Measurements from ENCODE around the gene IFIT3. TPM values are rescaled to one million over a fixed set of nuclear protein-coding genes. Genes with fewer than 3 reads are reported as not detected.
A peak's percentile ranks its signal among the peaks of the same experiment; 100 is the strongest.
"Not testable (repeated sequence)": the region's sequence is repeated elsewhere in the genome, so short reads cannot be mapped to it uniquely, and the experiment has no call there.

The IFIT3 gene
- 5.7 and 8.1 TPM in 2 replicates for total RNA-seq

GRCh38 chr10:89327803-89328441 lies at the start of gene IFIT3:
Gene IFIT3, plus strand, starts transcription at chr10:89327997. Its CDS starts 77 bp downstream, at chr10:89328074.
- DNase-seq (ENCODE audit: low read depth in 2 of 2), result peak; percentile 83 to 95

- DNase-seq (ENCODE audit: low read depth in 2 of 2), result peak; percentile 96 to 97
These were observed 49.7 kb upstream of the IFIT3 start for GRCh38 chr10:89278034-89278535.

GRCh38 chr10:89278900-89279392 lies 48.9 kb upstream of the IFIT3 start:
- DNase-seq (ENCODE audit: low read depth in 2 of 2), result no peak

- peak; percentile 93 to 99 for DNase-seq (ENCODE audit: low read depth in 2 of 2)
These were observed 48.4 kb upstream of the IFIT3 start for GRCh38 chr10:89279421-89279869.

- no peak for DNase-seq (ENCODE audit: low read depth in 2 of 2)
These were observed 47.3 kb upstream of the IFIT3 start for GRCh38 chr10:89280508-89280907.

- peak; percentile 22 to 72 for DNase-seq (ENCODE audit: low read depth in 2 of 2)
These were observed 46.0 kb upstream of the IFIT3 start for GRCh38 chr10:89281606-89282395.

- peak; percentile 16 to 28 for DNase-seq (ENCODE audit: low read depth in 2 of 2)
These were observed 44.5 kb upstream of the IFIT3 start for GRCh38 chr10:89283025-89283935.

GRCh38 chr10:89283936-89284475 lies 43.8 kb upstream of the IFIT3 start:
- DNase-seq (ENCODE audit: low read depth in 2 of 2), result peak; percentile 47 to 69

- not testable (repeated sequence) for DNase-seq (ENCODE audit: low read depth in 2 of 2)
These were observed 43.1 kb upstream of the IFIT3 start for GRCh38 chr10:89284711-89285110.

GRCh38 chr10:89285303-89285702 lies 42.5 kb upstream of the IFIT3 start:
- not testable (repeated sequence) for DNase-seq (ENCODE audit: low read depth in 2 of 2)

- no peak for DNase-seq (ENCODE audit: low read depth in 2 of 2)
These were observed 33.0 kb upstream of the IFIT3 start for GRCh38 chr10:89294721-89295239.

GRCh38 chr10:89295597-89295996 lies 32.2 kb upstream of the IFIT3 start:
- DNase-seq (ENCODE audit: low read depth in 2 of 2), result no peak

GRCh38 chr10:89296220-89296648 lies 31.6 kb upstream of the IFIT3 start:
- no peak for DNase-seq (ENCODE audit: low read depth in 2 of 2)

- DNase-seq (ENCODE audit: low read depth in 2 of 2), result no peak
These were observed 30.4 kb upstream of the IFIT3 start for GRCh38 chr10:89297356-89297755.

GRCh38 chr10:89297791-89298190 lies 30.0 kb upstream of the IFIT3 start:
- DNase-seq (ENCODE audit: low read depth in 2 of 2), result no peak

GRCh38 chr10:89299031-89299430 lies 28.8 kb upstream of the IFIT3 start:
- DNase-seq (ENCODE audit: low read depth in 2 of 2), result no peak

GRCh38 chr10:89301232-89301631 lies 26.6 kb upstream of the IFIT3 start:
- DNase-seq (ENCODE audit: low read depth in 2 of 2), result peak; percentile 49 to 59

- DNase-seq (ENCODE audit: low read depth in 2 of 2), result peak; percentile 76 to 79
These were observed 25.9 kb upstream of the IFIT3 start, which contains the start of gene IFIT2 for GRCh38 chr10:89301721-89302445. Gene IFIT2, plus strand, starts transcription at chr10:89302046. Its CDS starts 78 bp downstream, at chr10:89302124.

- DNase-seq (ENCODE audit: low read depth in 2 of 2), result peak in 1 of 2 donors; percentile 18
These were observed 25.2 kb upstream of the IFIT3 start for GRCh38 chr10:89302625-89303024.

- DNase-seq (ENCODE audit: low read depth in 2 of 2), result no peak
These were observed 24.6 kb upstream of the IFIT3 start for GRCh38 chr10:89303161-89303560.
